Right renal pelvis (tissue), 4 donors: ENCODE results near the gene CLEC18A. TPM values are rescaled to one million over a fixed set of nuclear protein-coding genes. Genes with fewer than 3 reads are reported as not detected.
"Not testable (repeated sequence)": the region's sequence is repeated elsewhere in the genome, so short reads cannot be mapped to it uniquely, and the experiment has no call there.

Experiments used
- DNase-seq, 4 donors: peaks; one replicate each; pipeline ENCODE4 v3.0.0-alpha.2; 2013; ENCODE audit warnings: low read depth in 4 of 4, low spot score in 3 of 4, missing footprints in 1 of 4
- polyA plus RNA-seq, 4 donors: library from polyadenylated mRNA; unstranded; fragments of 120-200 nt; gene quantifications; one replicate each; pipeline ENCODE4 v1.2.1, GENCODE V29; 2013; ENCODE audit not compliant: insufficient read length in 4 of 4

CLEC18A gene
- polyA plus RNA-seq: 10 to 100 TPM; 58.1 to 93.1 (median 62.5) TPM

GRCh38 chr16:69951017-69951671, at the start of gene CLEC18A:
CLEC18A (plus strand) TSS chr16:69951334; CDS start chr16:69951367, 33 bp downstream.
- DNase-seq: not testable (repeated sequence)

GRCh38 chr16:69903865-69904415, 47.2 kb upstream of the CLEC18A start:
- no peak for DNase-seq

- no peak for DNase-seq
Observed at GRCh38 chr16:69904495-69905170, 46.5 kb upstream of the CLEC18A start.

- DNase-seq: no peak
Observed at GRCh38 chr16:69905171-69905555, 46.0 kb upstream of the CLEC18A start.

GRCh38 chr16:69906838-69907401, 44.2 kb upstream of the CLEC18A start:
- no peak for DNase-seq

GRCh38 chr16:69909043-69909442, 42.1 kb upstream of the CLEC18A start:
- no peak for DNase-seq

GRCh38 chr16:69909760-69910159, 41.4 kb upstream of the CLEC18A start:
- no peak for DNase-seq

GRCh38 chr16:69910964-69911363, 40.2 kb upstream of the CLEC18A start:
- DNase-seq: no peak

- DNase-seq: no peak
Observed at GRCh38 chr16:69916462-69916861, 34.7 kb upstream of the CLEC18A start.

- no peak for DNase-seq
Observed at GRCh38 chr16:69917311-69917710, 33.8 kb upstream of the CLEC18A start.

GRCh38 chr16:69917739-69918138, 33.4 kb upstream of the CLEC18A start:
- peak in 2 of 4 donors; percentile 24 to 43 for DNase-seq

GRCh38 chr16:69918241-69918640, 32.9 kb upstream of the CLEC18A start:
- no peak for DNase-seq

- no peak for DNase-seq
Observed at GRCh38 chr16:69921127-69921526, 30.0 kb upstream of the CLEC18A start.

GRCh38 chr16:69922200-69922599, 28.9 kb upstream of the CLEC18A start:
- no peak for DNase-seq

GRCh38 chr16:69924041-69924775, 26.9 kb upstream of the CLEC18A start:
- no peak for DNase-seq

GRCh38 chr16:69924777-69925191, 26.4 kb upstream of the CLEC18A start:
- DNase-seq: peak in 3 of 4 donors; percentile 44 to 67 (median 53)

- no peak for DNase-seq
Observed at GRCh38 chr16:69925311-69925710, 25.8 kb upstream of the CLEC18A start.

GRCh38 chr16:69926241-69926640, 24.9 kb upstream of the CLEC18A start:
- no peak for DNase-seq

- DNase-seq: no peak
Observed at GRCh38 chr16:69927056-69927757, 23.9 kb upstream of the CLEC18A start.

- DNase-seq: no peak
Observed at GRCh38 chr16:69928856-69929400, 22.2 kb upstream of the CLEC18A start.
